Effector memory CD4-positive, alpha-beta T cell (primary cell): ENCODE measurements around the gene USP48.

ENCODE experiments used
- DNase-seq, 3 donors: peaks; one replicate each; pipeline ENCODE4 v3.0.0-alpha.2; 2020
- H3K27ac ChIP-seq: 2 replicates; pipeline ENCODE4 v1.7.0; 2013; ENCODE audit warnings: mild to moderate bottlenecking, low read length, moderate library complexity; ENCODE audit not compliant: insufficient read depth, poor library complexity, severe bottlenecking
- H3K27me3 ChIP-seq: replicated peaks from 2 replicates; pipeline ENCODE4 v1.7.0; 2013; ENCODE audit warnings: mild to moderate bottlenecking, low read length; ENCODE audit not compliant: insufficient read depth, control insufficient read depth, poor library complexity, severe bottlenecking
- H3K36me3 ChIP-seq: 2 replicates; pipeline ENCODE4 v1.7.0; 2013; ENCODE audit warnings: mild to moderate bottlenecking, low read length, moderate library complexity; ENCODE audit not compliant: control insufficient read depth, insufficient read depth
- H3K4me1 ChIP-seq: 2 replicates; pipeline ENCODE4 v1.7.0; 2013; ENCODE audit warnings: low read length, mild to moderate bottlenecking; ENCODE audit not compliant: control insufficient read depth, insufficient read depth, poor library complexity, severe bottlenecking
- H3K4me3 ChIP-seq: 2 replicates; pipeline ENCODE4 v1.7.0; 2013; ENCODE audit warnings: low read length, low read depth, mild to moderate bottlenecking; ENCODE audit not compliant: insufficient read depth, poor library complexity, severe bottlenecking
- H3K9me3 ChIP-seq: 2 replicates; pipeline ENCODE4 v1.7.0; 2013; ENCODE audit warnings: mild to moderate bottlenecking, low read length, moderate library complexity; ENCODE audit not compliant: control insufficient read depth

Gene USP48

DNA sequence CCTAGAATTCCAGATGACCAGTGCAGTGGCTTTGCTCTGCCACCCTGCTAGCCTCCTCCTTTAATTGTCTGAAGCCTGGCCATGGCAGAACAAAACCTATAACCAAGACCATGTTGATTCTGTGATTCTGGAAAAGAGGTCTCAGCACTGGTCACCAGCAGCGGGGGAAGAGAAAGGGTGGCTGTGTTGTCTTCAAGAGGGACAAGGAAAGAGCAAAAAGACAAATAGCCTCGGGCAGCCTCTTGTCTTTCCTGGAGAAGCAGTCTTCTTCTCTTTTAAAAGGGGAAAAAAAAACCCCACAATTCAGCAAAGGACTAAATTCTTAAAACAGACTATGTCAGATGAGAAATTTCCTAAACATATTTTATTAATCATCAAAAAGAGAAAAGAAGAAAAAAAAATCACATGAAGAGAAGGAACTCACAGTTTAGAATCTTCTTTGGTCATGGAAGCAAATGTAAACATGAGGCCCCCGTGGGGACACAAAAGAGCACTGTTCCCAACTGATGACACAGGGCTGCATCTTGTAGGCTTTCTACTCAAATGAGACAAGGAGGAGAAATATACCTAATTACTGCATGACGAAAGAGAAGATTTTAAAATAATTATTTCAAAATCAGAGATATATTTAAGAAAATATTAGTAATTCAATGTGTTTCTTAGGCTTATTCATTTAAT lies 77.5 kb downstream of the USP48 start:
- no peak for DNase-seq
- Histone ChIP-seq H3K27ac (no peak overlapping the region), H3K36me3 (peaks cover 51% of the 10 kb centered on the region), H3K9me3 (no peaks in the 10 kb centered on the region), H3K4me3 (no peak overlapping the region), H3K27me3 (no peaks in the 10 kb centered on the region), H3K4me1 (no peaks in the 10 kb centered on the region)

DNA sequence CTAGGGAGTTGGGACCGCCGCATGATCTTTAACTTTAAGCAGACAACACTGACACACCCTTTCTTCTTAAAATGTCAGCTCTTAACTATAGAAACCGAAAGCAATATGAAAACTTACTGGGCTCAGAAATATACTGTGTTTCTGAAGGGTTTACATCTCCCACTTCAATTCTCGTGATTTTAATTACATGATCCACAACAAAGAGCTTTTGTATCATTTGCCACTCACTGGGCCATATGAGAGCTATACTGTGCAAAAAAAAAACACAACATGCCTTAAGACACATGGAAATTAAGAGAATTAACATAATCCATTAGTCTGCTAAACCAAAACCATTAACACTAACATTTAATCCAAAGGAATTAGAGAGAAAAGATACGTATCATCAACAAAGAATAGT lies 78.8 kb downstream of the USP48 start:
- Histone ChIP-seq H3K27me3 (no peaks in the 10 kb centered on the region), H3K4me3 (no peak overlapping the region), H3K36me3 (peaks cover 59% of the 10 kb centered on the region), H3K9me3 (no peaks in the 10 kb centered on the region), H3K27ac (no peak overlapping the region), H3K4me1 (no peaks in the 10 kb centered on the region)
- no peak for DNase-seq

DNA sequence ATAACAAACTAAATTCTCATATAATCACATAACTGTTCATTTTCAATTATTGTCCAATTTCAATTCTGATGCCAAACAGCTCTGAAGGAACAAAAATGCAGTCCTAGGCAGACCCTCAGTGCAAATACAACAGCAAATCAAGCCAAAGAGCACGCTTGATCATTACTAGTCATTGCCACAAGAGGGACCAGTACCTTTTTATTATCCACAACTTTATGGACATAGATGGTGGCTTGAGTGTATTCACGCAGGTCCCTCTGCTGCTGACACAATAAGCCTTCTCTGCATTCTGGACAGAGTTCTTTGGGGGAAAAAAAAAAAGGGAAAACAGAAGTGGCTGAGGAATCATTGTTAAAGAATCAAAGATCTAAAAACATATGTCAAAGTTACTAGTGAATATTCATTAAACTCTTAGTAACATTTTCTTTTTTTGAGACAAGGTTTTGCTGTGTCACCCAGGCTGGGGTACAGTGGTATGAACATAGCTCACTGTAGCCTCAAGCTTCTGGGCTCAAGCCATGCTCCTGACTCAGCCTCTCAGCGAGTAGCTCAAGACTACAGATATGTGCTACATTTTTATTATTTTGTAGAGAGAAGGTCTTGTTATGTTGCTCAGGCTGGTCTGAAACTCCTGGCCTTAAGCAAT lies 79.5 kb downstream of the USP48 start:
- Histone ChIP-seq H3K27ac (no peak overlapping the region), H3K4me1 (no peaks in the 10 kb centered on the region)

GRCh38 chr1:21702780-21703179 lies 80.2 kb downstream of the USP48 start:
- Histone ChIP-seq H3K36me3 (peaks cover 58% of the 10 kb centered on the region), H3K4me1 (no peaks in the 10 kb centered on the region), H3K9me3 (no peaks in the 10 kb centered on the region), H3K27ac (no peak overlapping the region), H3K4me3 (no peak overlapping the region), H3K27me3 (no peaks in the 10 kb centered on the region)
- DNase-seq = no peak

More for the DNA sequence above, 79.5 kb downstream of the USP48 start:
- no peak for DNase-seq
- H3K36me3 ChIP-seq = peaks cover 59% of the 10 kb centered on the region
- no peak overlapping the region for H3K4me3 ChIP-seq
- no peaks in the 10 kb centered on the region for H3K9me3 ChIP-seq
- H3K27me3 ChIP-seq = no peaks in the 10 kb centered on the region

DNA sequence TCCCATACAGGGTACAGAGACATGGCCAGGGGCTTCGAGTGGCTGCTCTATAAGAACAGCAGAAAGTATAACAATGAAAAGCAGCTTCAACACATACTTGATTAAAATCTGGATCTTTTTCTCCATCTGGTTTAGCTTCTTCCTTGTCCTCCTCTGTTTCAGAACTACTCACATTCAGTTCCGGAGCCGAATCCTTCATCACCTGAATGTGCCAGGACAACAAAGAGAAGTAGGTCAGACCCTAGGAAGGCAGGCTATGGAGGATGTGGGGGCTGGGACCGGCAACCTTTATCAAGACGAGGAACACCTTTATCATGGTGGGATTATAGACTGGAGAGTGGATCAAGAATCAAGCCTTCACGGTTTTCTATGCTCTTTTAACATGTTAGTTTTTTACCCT lies 81.5 kb downstream of the USP48 start:
- H3K36me3 ChIP-seq = peaks cover 54% of the 10 kb centered on the region
- H3K4me1 ChIP-seq = no peaks in the 10 kb centered on the region

GRCh38 chr1:21700094-21700493 lies 82.9 kb downstream of the USP48 start:
- no peak overlapping the region for H3K27ac ChIP-seq
- no peak for DNase-seq
- H3K9me3 ChIP-seq = no peaks in the 10 kb centered on the region
- no peaks in the 10 kb centered on the region for H3K4me1 ChIP-seq
- H3K27me3 ChIP-seq = no peaks in the 10 kb centered on the region
- H3K4me3 ChIP-seq = no peak overlapping the region
- peaks cover 45% of the 10 kb centered on the region for H3K36me3 ChIP-seq

More for the DNA sequence above, 81.5 kb downstream of the USP48 start:
- no peaks in the 10 kb centered on the region for H3K27me3 ChIP-seq
- no peaks in the 10 kb centered on the region for H3K9me3 ChIP-seq
- H3K27ac ChIP-seq = no peak overlapping the region
- no peak overlapping the region for H3K4me3 ChIP-seq
- DNase-seq = no peak

- no peaks in the 10 kb centered on the region for H3K27me3 ChIP-seq
- no peak for DNase-seq
- H3K36me3 ChIP-seq = peaks cover 49% of the 10 kb centered on the region
- peaks cover 2% of the 10 kb centered on the region for H3K4me1 ChIP-seq
- H3K9me3 ChIP-seq = no peaks in the 10 kb centered on the region
- no peak overlapping the region for H3K27ac ChIP-seq
- H3K4me3 ChIP-seq = no peak overlapping the region
These were observed 86.0 kb downstream of the USP48 start for GRCh38 chr1:21696931-21697330.

- Histone ChIP-seq H3K36me3 (peaks cover 36% of the 10 kb centered on the region), H3K27ac (no peak overlapping the region), H3K27me3 (no peaks in the 10 kb centered on the region), H3K4me3 (no peak overlapping the region), H3K9me3 (no peaks in the 10 kb centered on the region), H3K4me1 (peaks cover 2% of the 10 kb centered on the region)
- no peak for DNase-seq
These were observed 89.2 kb downstream of the USP48 start for GRCh38 chr1:21693732-21694131.

- no peaks in the 10 kb centered on the region for H3K27me3 ChIP-seq
- no peaks in the 10 kb centered on the region for H3K9me3 ChIP-seq
- no peak overlapping the region for H3K27ac ChIP-seq
- no peak overlapping the region for H3K4me3 ChIP-seq
- no peak for DNase-seq
- H3K36me3 ChIP-seq = peaks cover 51% of the 10 kb centered on the region
- H3K4me1 ChIP-seq = peaks cover 2% of the 10 kb centered on the region
These were observed 91.2 kb downstream of the USP48 start for GRCh38 chr1:21691739-21692138.

GRCh38 chr1:21689661-21690372 lies 93.1 kb downstream of the USP48 start:
- Histone ChIP-seq H3K27me3 (no peaks in the 10 kb centered on the region), H3K9me3 (no peaks in the 10 kb centered on the region), H3K36me3 (peaks cover 58% of the 10 kb centered on the region), H3K4me1 (no peaks in the 10 kb centered on the region), H3K27ac (no peak overlapping the region), H3K4me3 (no peak overlapping the region)
- no peak for DNase-seq
